H1 (cell line): Measurements from ENCODE around the gene NAA16. TPM values are rescaled to one million over a fixed set of nuclear protein-coding genes. Genes with fewer than 3 reads are reported as not detected.

Experiments
- CTCF ChIA-PET: fragments of 300-600 bp; sonication (Branson Sonifier 250); formaldehyde crosslinking; loops from one replicate; lab custom pipeline; 2021; ENCODE audit not compliant: partially characterized antibody; lab: Charles Lee
- POLR2A ChIA-PET: fragments of 300-600 bp; sonication (Branson Sonifier 250); formaldehyde crosslinking; loops from one replicate; lab custom pipeline; 2021; ENCODE audit warnings: inconsistent platforms; ENCODE audit not compliant: partially characterized antibody; lab: Charles Lee
- DNase-seq, 2 experiments: peaks; one replicate each; pipeline versions ENCODE4 v3.0.0 to v3.0.0-alpha.2; 2010 to 2022; ENCODE audit warnings: low spot score in 2 of 2, low read depth in 1 of 2, mixed read lengths in 1 of 2
- FAIRE-seq: peaks from 2 replicates; lab custom pipeline; 2011; peaks lifted over from hg19 to GRCh38; lab: Jason Lieb, UNC
- H2AFZ ChIP-seq: 2 replicates; pipeline ENCODE4 v1.8.1; 2012; ENCODE audit warnings: low read length, inconsistent platforms
- H2AK5ac ChIP-seq: 2 replicates; pipeline ENCODE4 v1.6.1; 2013; ENCODE audit warnings: low read depth, low read length
- H2BK120ac ChIP-seq: replicated peaks from 2 replicates; pipeline ENCODE3; 2013; ENCODE audit warnings: low read depth, low read length, inconsistent platforms
- H2BK12ac ChIP-seq: 2 replicates; pipeline ENCODE4 v1.6.1; 2013; ENCODE audit warnings: low read depth, low read length
- H2BK15ac ChIP-seq: 2 replicates; pipeline ENCODE4 v1.6.1; 2013; ENCODE audit warnings: low read length
- H2BK20ac ChIP-seq: 2 replicates; pipeline ENCODE4 v1.6.1; 2013; ENCODE audit warnings: low read length
- H2BK5ac ChIP-seq: 2 replicates; pipeline ENCODE4 v1.6.1; 2013; ENCODE audit warnings: low read depth, low read length
- H3K14ac ChIP-seq: 2 replicates; pipeline ENCODE4 v1.6.1; 2013; ENCODE audit warnings: inconsistent platforms; ENCODE audit not compliant: insufficient read length
- H3K18ac ChIP-seq: 2 replicates; pipeline ENCODE4 v1.6.1; 2013; ENCODE audit warnings: low read length; ENCODE audit errors: extremely low read depth
- H3K23ac ChIP-seq: 2 replicates; pipeline ENCODE4 v1.6.1; 2013; ENCODE audit warnings: inconsistent platforms; ENCODE audit not compliant: insufficient read length
- H3K23me2 ChIP-seq: 2 replicates; pipeline ENCODE4 v1.6.1; 2013; ENCODE audit warnings: low read depth, low read length
- H3K27ac ChIP-seq: 2 replicates; pipeline ENCODE4 v1.6.1; 2011; ENCODE audit warnings: low read depth, low read length, inconsistent platforms
- H3K27me3 ChIP-seq, 4 experiments: replicated peaks in 1 of 4; 1 replicate in 1 of 4; 2 replicates in 3 of 4; pipeline versions ENCODE4 v1.6.1 to v1.8.1; 2011 to 2013; ENCODE audit warnings: low read length in 3 of 4, mild to moderate bottlenecking in 3 of 4, inconsistent platforms in 2 of 4, mixed read lengths in 2 of 4, moderate library complexity in 1 of 4; ENCODE audit not compliant: control insufficient read depth in 3 of 4, insufficient read depth in 3 of 4; ENCODE audit errors: extremely low read depth in 1 of 4
- H3K36me3 ChIP-seq, 4 experiments: 2 replicates each; pipeline versions ENCODE4 v1.6.1 to v1.8.1; 2011 to 2013; ENCODE audit warnings: mild to moderate bottlenecking in 4 of 4, low read length in 3 of 4, moderate library complexity in 2 of 4, control low read depth in 1 of 4, inconsistent platforms in 1 of 4; ENCODE audit not compliant: insufficient read depth in 4 of 4, control insufficient read depth in 2 of 4
- H3K4ac ChIP-seq: replicated peaks from 2 replicates; pipeline ENCODE3; 2013; ENCODE audit warnings: low read length, low read depth, mixed read lengths, inconsistent platforms; ENCODE audit not compliant: insufficient read length
- H3K4me1 ChIP-seq, 4 experiments: replicated peaks in 1 of 4; 1 replicate in 1 of 4; 2 replicates in 3 of 4; pipeline versions ENCODE4 v1.6.1 to v1.8.1; 2011 to 2013; ENCODE audit warnings: low read length in 3 of 4, inconsistent platforms in 2 of 4, mixed read lengths in 1 of 4; ENCODE audit not compliant: insufficient read depth in 4 of 4, control insufficient read depth in 3 of 4
- H3K4me2 ChIP-seq, 2 experiments: 2 replicates each; pipeline versions ENCODE4 v1.6.1 to v1.8.1; 2011 to 2013; ENCODE audit warnings: low read depth in 2 of 2, low read length in 2 of 2, control low read depth in 1 of 2, inconsistent platforms in 1 of 2, mild to moderate bottlenecking in 1 of 2; ENCODE audit not compliant: insufficient read depth in 1 of 2
- H3K4me3 ChIP-seq, 4 experiments: fragments of 200-600, 300-600 bp in 1 of 4; sonication (generic), shearing (Covaris generic), sonication (Bioruptor Twin) in 1 of 4; 2 replicates each; pipeline versions ENCODE4 v1.5.1 to v1.8.1; 2011 to 2016; ENCODE audit warnings: low read length in 4 of 4, low read depth in 3 of 4, control low read depth in 2 of 4, inconsistent platforms in 2 of 4, mild to moderate bottlenecking in 2 of 4, mixed read lengths in 1 of 4, moderate library complexity in 1 of 4; ENCODE audit not compliant: insufficient read depth in 2 of 4; ENCODE audit errors: extremely low read depth in 1 of 4
- H3K56ac ChIP-seq: replicated peaks from 2 replicates; pipeline ENCODE3; 2013; ENCODE audit warnings: low read depth, mild to moderate bottlenecking, mixed read lengths, low read length, inconsistent platforms; ENCODE audit not compliant: insufficient read length
- H3K79me1 ChIP-seq: 2 replicates; pipeline ENCODE4 v1.6.1; 2013; ENCODE audit warnings: low read depth, low read length, control low read depth
- H3K79me2 ChIP-seq, 2 experiments: 2 replicates each; pipeline versions ENCODE4 v1.6.1 to v1.8.1; 2012 to 2013; ENCODE audit warnings: low read length in 2 of 2, mild to moderate bottlenecking in 2 of 2, inconsistent platforms in 1 of 2; ENCODE audit not compliant: insufficient read depth in 2 of 2, control insufficient read depth in 1 of 2
- H3K9ac ChIP-seq, 4 experiments: replicated peaks in 1 of 4; 1 replicate in 1 of 4; 2 replicates in 3 of 4; pipeline versions ENCODE4 v1.6.1 to v1.8.1; 2011 to 2013; ENCODE audit warnings: low read depth in 3 of 4, low read length in 3 of 4, control low read depth in 2 of 4, mild to moderate bottlenecking in 2 of 4, moderate library complexity in 2 of 4, inconsistent platforms in 1 of 4; ENCODE audit errors: extremely low read depth in 1 of 4
- H3K9me3 ChIP-seq, 2 experiments: 2 replicates each; pipeline versions ENCODE4 v1.6.1 to v1.8.1; 2012 to 2013; ENCODE audit warnings: mild to moderate bottlenecking in 2 of 2, moderate library complexity in 2 of 2, control low read depth in 1 of 2, inconsistent platforms in 1 of 2, low read depth in 1 of 2, low read length in 1 of 2, mixed read lengths in 1 of 2; ENCODE audit not compliant: insufficient read depth in 2 of 2
- H4K20me1 ChIP-seq, 2 experiments: replicated peaks in 1 of 2; 2 replicates each; pipeline versions ENCODE3 to v1.8.1; 2011 to 2013; ENCODE audit warnings: inconsistent platforms in 2 of 2, low read length in 2 of 2, mild to moderate bottlenecking in 1 of 2; ENCODE audit not compliant: insufficient read depth in 2 of 2, control insufficient read depth in 1 of 2
- H4K5ac ChIP-seq: 2 replicates; pipeline ENCODE4 v1.6.1; 2013; ENCODE audit warnings: low read length, low read depth, mixed read lengths, inconsistent platforms; ENCODE audit not compliant: insufficient read length
- H4K8ac ChIP-seq: 2 replicates; pipeline ENCODE4 v1.8.0; 2013; ENCODE audit warnings: mild to moderate bottlenecking, moderate library complexity, low read length, inconsistent platforms; ENCODE audit not compliant: insufficient read depth; ENCODE audit errors: extremely low read depth
- H4K91ac ChIP-seq: replicated peaks from 2 replicates; pipeline ENCODE3; 2013; ENCODE audit warnings: low read length, mixed read lengths, inconsistent platforms; ENCODE audit not compliant: insufficient read length
- ATF3 ChIP-seq: IDR thresholded peaks from 2 replicates; pipeline ENCODE4 v1.6.1; 2011; ENCODE audit warnings: low read depth, mild to moderate bottlenecking, low read length; ENCODE audit not compliant: insufficient read depth
- BRCA1 ChIP-seq: IDR thresholded peaks from 2 replicates; pipeline ENCODE4 v1.6.1; 2012; ENCODE audit warnings: low read depth, low read length, improper control_type of control experiment
- GTF2F1 ChIP-seq: IDR thresholded peaks from 2 replicates; pipeline ENCODE4 v1.6.1; 2012; ENCODE audit warnings: low read depth, low read length, improper control_type of control experiment, borderline replicate concordance
- PHF8 ChIP-seq: fragments of 200-600 bp; sonication (generic); conservative IDR thresholded peaks from 2 replicates; pipeline ENCODE4 v1.7.1; 2012; ENCODE audit warnings: low read depth, mild to moderate bottlenecking, inconsistent platforms, low read length, moderate library complexity
- POU5F1 ChIP-seq: IDR thresholded peaks from 2 replicates; pipeline ENCODE4 v1.6.1; 2011; ENCODE audit warnings: low read depth, mild to moderate bottlenecking, low read length, moderate library complexity
- whole genome bisulfite sequencing, 2 experiments: shearing (Covaris generic) in 1 of 2; methylation state at CpG; one replicate each; pipeline versions ENCODE4 v1.1.6 to v1.1.7; 2013 to 2015; ENCODE audit warnings: low lambda C conversion rate in 2 of 2, mixed read lengths in 2 of 2, inconsistent platforms in 1 of 2, low coverage in 1 of 2, missing lambda C conversion rate in 1 of 2; ENCODE audit not compliant: insufficient replicate concordance in 2 of 2, insufficient coverage in 1 of 2, insufficient read length in 1 of 2; ENCODE audit errors: extremely low coverage in 1 of 2, missing lambda C conversion rate in 1 of 2; 5-methylcytosine and 5-hydroxymethylcytosine counted together
- polyA plus RNA-seq, 7 experiments: library from polyadenylated mRNA; depleted of rRNA in 3 of 7; stranded (reverse) in 5 of 7; unstranded in 2 of 7; fragments of >200 nt in 5 of 7; fragments of 200-250 nt in 2 of 7; gene quantifications; 1 replicate in 5 of 7; 2 replicates in 1 of 7; 4 replicates in 1 of 7; pipeline versions ENCODE4 v1.2.1 to v1.2.3, GENCODE V29; 2011 to 2013; ENCODE audit warnings: missing spikeins in 2 of 7, mixed read lengths in 2 of 7
- total RNA-seq: library from RNA; stranded (reverse); fragmentation: NEBNext Ultra II Directional; extraction: Animal tissue kit (Norgen Biotek cat#: 25700); gene quantifications from 2 replicates; pipeline ENCODE4 v1.2.1, GENCODE V29; 2021

NAA16 gene
- total and polyA plus RNA-seq, 2 of the 8 experiments (the other 6 are each of a cell fraction or from before 2014, with no cell fraction given) = 11.4 to 40.0 TPM

DNA sequence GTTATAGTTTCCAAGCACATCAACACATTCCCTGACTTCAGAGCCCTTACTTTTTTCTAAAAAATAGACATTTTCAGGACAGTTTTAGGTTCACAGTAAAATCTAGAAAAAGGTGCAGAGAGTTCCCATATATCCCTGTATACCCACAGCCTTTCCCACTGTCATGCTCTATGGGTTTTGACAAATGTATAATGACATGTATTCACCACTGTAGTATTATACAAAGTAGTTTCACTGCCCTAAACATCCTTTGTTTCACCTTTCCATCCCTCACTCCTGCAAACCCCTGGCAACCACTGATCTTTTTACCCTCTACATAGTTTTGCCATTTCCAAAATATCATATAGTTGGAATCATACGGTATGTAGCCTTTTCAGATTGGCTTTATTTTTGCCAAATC lies 15.6 kb downstream of the NAA16 start:
- H3K27me3 ChIP-seq = no peaks in the 10 kb centered on the region
- no peak overlapping the region for H2BK12ac ChIP-seq
- no peak overlapping the region for H3K14ac ChIP-seq
- H3K4me1 ChIP-seq = no peaks in the 10 kb centered on the region
- no peak overlapping the region for H2AFZ ChIP-seq
- no peak overlapping the region for H3K4me2 ChIP-seq
- no peak overlapping the region for H3K23ac ChIP-seq
- no peak overlapping the region for H2BK15ac ChIP-seq
- no peak overlapping the region for H2BK120ac ChIP-seq
- H4K5ac ChIP-seq = no peak overlapping the region
- no peak overlapping the region for H3K27ac ChIP-seq
- FAIRE-seq = no peak
- H3K9me3 ChIP-seq = no peaks in the 10 kb centered on the region
- H3K18ac ChIP-seq = no peak overlapping the region
- H4K91ac ChIP-seq = no peak overlapping the region
- TF ChIP-seq BRCA1 (no peak), POU5F1 (no peak), PHF8 (no peak), GTF2F1 (no peak), ATF3 (no peak)
- no peak overlapping the region for H2AK5ac ChIP-seq
- H3K36me3 ChIP-seq = peaks cover 10 to 60% (median 28%) of the 10 kb centered on the region in 4 experiments
- no peaks in the 10 kb centered on the region; the same call in 1 of the 2 replicates for H3K79me1 ChIP-seq
- ChIA-PET CTCF (interaction anchor here (0.6 kb wide), 1 partner anchor 230 kb away, joined by 3 read pairs; no protein-coding TSS in a partner anchor), POLR2A (no interaction called here)
- H3K79me2 ChIP-seq = peaks cover 0 to 22% of the 10 kb centered on the region in 2 experiments; a peak in 2 of 4 replicates
- H4K8ac ChIP-seq = no peak overlapping the region
- H3K9ac ChIP-seq = no peak overlapping the region
- no peak overlapping the region for H3K56ac ChIP-seq
- no peak overlapping the region for H2BK20ac ChIP-seq
- no peak overlapping the region for H3K4ac ChIP-seq
- no peak overlapping the region for H2BK5ac ChIP-seq
- no peak for DNase-seq
- no peaks in the 10 kb centered on the region for H3K23me2 ChIP-seq
- H4K20me1 ChIP-seq = peaks cover 0 to 2% of the 10 kb centered on the region in 2 experiments
- H3K4me3 ChIP-seq = no peak overlapping the region
- 83% methylated on average over 1 of the region's 1 CpG; no CpG with 5 or more reads in 1 of the 2 experiments for WGBS, 2 experiments
